Activated CD8-positive, alpha-beta memory T cell treated with anti-CD3 and anti-CD28 coated beads for 24 hours (primary cell): ENCODE results near the gene NGF.
"Not testable (repeated sequence)": the region's sequence is repeated elsewhere in the genome, so short reads cannot be mapped to it uniquely, and the experiment has no call there.

Source experiments
- DNase-seq: peaks from one replicate; pipeline ENCODE4 v3.0.0-alpha.2; 2020

The NGF gene

DNA sequence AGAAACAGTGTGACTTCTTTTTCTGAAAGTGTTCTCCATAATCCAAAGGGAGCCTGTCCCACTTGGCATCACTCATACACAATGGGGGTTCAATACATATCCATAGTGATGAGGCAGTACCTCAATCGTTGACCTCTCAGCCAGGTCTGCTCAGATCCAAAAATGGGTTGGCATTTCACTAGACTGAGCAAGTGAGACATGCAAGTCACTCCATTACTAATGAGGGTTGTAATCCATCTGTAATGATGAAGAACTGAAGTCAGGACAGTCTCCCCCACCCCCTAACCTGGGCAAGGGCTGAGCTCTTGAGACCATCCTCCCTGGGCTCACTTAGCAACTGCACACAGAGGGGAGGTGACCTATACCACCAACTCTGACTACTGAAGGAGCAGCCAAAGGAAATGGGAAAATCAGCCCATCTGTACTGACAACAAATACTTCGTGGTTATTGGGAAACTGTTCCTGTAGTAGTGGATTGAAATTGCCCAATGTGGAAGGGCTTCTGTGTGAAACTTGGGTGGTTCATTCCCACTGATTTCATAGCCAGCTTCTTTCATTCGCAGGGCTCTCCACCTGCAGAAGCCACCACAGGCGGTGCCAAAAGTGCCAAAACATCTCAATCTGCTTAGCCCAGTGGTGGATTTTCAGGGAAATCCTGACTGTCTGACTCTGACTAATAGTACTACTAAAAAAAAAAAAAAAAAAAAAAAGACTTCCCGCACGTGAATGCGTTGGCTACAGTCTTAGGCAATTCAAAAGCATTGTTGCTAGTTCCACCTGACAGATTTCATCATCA, 5.0 kb downstream of the NGF start:
- DNase-seq = no peak

DNA sequence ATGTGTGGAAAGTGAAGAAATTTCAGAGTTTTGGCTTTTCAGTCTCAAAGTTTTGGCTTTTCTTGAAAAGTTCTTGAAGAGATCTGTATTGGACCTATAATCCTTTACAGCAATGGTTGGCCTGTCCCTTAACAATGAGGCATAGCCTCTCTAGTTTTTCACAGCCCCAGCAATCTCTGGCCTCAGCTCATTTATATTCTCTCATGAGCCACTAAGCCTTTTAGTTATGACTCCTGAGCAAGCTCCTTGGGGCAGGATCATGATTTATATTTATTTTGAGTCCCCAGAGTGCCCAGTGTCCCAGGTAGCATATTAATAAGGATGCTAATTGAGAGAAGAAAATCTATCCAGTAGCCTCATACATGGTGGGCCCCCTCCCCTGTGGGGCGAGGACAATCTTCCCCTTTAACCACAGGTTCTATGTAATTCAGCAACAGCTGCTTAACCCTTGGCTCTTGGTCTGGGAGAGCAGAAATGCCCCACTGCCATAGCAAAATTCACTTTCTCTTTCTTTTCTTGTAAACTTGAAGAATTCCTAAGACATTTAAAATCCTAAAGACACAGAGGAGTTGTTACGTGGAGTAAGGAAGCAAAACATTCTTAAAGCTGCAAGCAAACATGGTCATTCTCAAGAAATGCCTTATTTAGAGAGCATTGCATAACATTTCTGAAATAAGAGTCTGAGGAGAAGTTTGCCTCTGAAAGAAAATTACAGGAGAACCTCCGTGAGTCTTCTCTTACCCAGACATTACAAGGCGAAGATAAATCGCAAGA, 6.3 kb downstream of the NGF start:
- DNase-seq = no peak

DNA sequence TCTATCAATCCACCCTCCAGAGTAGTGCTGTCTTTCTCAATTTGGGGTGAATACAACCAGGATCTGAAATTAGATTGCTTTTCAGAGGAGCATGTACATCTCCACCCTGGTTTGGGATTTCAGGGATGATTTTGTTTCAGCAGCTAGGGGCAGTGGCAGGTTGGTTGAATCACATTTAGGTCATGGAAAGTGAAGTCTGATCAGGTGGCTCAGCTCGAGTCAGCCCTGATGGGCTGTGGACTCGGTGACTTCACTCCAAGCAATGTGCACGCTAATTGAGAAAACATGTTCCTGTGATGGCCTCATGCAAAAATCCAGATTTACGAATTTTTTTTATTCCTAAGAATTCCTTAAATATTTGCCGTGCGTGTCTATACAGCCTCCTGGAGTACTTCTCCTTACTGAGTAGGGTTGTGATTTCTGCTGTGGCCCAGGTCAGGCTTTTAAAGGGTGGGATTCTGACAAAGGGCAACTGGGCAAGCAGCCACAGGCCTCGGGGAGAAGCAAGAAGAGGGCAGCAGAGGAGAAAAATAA, 7.5 kb downstream of the NGF start:
- DNase-seq = no peak

DNA sequence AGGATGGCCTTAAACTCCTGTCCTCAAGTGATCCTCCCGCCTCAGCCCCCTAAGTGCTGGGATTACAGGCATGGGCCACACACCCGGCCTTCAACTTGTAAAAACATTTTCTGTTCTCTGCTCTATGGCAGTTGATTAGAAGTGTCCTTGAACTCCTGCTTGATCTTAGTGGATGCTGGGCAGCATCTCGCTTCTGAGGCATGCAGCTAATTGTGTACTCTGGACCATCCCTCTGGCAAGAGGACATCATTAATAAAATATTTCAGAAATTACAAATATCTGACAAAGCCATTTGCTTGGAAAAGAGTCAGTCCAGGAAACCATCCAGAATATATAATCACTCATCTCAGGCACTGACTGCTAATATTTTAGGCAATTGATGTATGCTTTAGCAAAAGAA, 8.1 kb downstream of the NGF start:
- no peak for DNase-seq

DNA sequence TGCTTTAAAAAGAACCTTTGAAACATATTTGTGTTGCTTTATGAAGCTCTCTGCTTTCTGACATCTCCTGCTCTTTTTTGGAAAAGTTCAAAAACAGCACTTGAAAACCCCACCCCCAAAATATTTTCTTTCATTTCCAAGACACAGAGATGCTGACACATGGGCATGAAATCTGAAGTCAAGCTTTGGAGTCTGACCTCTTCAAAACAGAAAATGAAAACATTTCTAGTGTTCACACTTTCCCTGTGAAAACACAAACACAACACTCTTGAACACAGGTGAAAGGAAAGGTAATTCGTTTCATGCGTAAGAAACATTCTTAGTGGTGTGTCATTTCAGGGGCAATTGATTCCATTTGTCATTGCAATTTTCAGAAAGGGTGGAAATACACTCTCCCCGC, 10.8 kb downstream of the NGF start:
- DNase-seq = no peak

DNA sequence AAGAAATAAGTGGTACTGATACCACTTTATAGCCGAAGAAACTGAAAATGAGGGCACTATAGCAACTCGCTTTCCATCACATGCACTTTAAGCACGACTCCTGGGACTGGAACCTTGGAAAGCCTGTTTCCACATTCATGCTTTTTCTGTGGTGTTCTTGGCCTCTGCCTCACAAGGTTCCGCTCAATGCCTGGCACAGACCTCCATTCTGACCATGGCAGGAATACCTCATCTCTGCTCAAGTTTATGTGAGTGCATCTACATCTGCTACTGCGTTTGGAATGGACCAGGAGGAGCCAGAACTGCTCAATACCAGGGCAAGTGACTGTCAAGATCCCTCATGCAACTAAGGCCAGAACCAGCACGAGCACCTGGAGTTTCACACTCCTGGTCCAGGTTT, 11.6 kb downstream of the NGF start:
- DNase-seq = no peak

DNA sequence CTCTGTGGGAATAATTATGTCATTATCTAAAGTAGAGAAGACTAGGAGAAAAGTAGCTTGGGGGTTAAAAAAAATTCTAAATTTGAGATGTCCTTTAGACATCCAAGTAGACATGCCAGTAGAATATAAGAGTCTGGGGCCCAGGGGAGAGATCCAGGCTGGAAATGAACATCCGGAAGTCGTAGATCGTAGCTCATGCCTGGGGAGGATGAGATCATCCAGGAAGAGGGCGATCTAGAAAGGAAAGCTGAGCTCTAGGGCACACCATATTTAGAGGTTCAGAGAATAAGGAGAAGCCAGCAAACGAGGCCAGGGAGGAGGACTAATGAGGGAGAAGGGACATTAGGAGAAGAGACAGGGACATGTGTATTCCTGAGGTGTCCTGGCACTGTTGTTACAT, 12.2 kb downstream of the NGF start:
- DNase-seq = no peak

DNA sequence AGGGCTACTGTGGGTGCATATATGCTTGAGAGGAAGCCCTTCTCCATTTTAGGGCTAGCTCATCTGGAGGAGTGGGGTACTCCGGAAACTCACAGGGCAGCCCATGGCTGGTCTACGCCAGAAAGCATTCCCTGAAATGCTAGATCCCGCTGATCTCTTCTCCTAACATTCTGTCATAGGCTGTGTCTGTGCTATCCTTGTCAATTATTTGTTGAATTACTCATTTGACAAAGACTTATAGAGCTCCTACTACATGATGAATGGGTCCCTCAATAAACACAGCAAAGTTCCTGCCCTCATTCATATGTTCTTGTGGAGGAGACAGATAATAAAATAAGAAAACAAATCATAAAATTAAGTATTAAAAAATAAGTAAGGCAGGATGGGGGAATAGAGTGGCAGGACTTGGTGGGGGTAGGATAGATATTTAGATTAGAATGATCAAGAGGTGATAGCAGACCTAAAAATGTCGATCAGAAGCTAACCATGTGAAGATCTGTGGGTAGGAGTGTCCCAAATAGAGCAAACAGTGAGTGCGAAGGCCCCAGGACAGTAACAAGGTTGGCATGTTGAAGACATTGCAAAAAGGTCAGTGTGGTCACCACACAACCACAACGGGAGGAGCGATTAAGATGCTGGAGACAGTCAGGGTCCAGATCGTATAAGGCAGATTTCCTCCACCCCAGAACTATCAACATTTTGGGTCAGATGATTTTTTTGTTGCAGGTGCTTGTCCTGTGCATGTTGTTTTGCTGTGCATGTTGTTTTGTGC, 13.2 kb downstream of the NGF start:
- no peak for DNase-seq

DNA sequence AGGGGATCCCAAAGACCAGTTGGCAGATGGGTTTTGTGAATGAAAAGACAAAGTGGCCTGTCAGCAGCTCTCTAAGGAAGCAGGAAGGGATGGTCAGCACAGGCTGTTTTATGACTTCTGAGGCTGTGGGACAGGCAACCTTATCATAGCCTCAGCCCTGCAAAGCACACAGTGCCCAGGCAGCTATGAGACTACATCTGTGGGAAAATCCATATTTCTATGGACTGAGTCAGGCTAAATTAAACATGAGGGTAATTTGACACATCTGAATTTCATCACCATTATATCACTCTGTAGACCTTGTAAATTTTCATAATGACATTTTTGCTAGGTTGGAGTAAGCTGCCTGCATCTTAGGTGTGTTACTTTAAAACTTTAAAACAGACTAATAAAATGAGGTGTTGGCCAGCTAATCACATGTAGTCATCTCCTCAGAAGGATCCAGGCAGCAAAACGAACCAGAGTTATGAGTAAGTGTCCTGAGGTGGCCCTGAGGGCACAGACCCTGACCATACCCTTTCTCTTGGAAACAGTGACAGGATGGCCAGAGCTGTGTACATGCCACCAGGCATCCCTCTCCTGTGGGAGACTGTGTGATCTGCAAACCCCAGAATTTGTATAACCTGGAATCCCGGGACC, 14.6 kb downstream of the NGF start:
- no peak for DNase-seq

DNA sequence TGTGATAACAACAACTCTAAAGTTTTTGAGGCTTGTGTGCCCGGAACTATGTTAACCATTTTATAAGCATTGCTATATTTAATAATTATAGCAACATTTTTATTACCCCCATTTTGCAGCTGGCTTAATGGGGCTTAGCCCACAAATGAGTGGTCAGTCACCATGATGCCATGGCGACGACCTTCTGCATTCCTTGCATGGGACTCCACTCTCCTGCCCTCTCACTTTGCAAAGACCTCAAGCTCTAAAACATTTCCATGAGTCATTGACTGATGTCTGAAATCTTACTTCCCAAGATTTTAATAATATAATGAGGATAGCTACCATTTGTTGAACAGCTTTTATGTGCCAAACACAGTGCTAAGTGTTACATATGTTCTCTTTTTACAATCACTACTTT, 15.4 kb downstream of the NGF start:
- DNase-seq = no peak

DNA sequence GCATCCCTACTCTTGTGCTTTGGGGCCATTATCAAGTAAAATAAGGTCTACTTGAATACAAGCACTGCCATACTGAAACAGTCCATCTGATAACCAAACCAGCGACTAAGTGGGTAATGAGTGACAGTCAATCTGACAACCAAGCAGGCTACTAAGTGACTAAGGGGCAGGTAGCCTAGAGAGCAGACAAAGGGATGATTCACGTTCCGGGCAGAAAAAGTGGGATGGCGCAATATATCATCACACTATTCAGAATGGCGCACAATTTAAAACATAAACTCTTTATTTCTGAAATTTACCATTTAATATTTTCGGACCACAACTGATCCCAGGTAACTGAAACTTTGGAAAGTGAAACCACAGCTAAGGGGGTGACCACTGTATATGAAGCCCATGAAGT, 17.7 kb downstream of the NGF start:
- DNase-seq = no peak

DNA sequence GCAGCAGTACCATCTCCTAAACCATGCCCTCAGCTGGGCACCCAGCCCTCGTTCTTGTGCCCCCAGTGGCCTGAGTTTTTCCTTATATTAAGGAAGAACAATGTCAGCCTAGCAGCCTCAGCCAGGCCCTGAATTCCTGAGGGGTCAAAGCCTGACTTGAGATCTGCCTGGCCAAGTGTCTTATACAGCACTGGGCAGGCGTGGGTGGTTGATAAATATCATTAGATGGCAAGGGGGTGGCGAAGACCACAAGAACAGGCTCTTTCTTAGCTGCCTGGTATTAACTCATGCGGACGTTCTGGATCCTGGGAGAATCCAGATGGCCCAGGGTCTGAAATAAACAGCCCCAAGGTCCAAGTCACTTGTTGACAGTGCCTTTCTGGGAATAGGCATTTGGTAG, 18.3 kb downstream of the NGF start:
- DNase-seq = no peak

DNA sequence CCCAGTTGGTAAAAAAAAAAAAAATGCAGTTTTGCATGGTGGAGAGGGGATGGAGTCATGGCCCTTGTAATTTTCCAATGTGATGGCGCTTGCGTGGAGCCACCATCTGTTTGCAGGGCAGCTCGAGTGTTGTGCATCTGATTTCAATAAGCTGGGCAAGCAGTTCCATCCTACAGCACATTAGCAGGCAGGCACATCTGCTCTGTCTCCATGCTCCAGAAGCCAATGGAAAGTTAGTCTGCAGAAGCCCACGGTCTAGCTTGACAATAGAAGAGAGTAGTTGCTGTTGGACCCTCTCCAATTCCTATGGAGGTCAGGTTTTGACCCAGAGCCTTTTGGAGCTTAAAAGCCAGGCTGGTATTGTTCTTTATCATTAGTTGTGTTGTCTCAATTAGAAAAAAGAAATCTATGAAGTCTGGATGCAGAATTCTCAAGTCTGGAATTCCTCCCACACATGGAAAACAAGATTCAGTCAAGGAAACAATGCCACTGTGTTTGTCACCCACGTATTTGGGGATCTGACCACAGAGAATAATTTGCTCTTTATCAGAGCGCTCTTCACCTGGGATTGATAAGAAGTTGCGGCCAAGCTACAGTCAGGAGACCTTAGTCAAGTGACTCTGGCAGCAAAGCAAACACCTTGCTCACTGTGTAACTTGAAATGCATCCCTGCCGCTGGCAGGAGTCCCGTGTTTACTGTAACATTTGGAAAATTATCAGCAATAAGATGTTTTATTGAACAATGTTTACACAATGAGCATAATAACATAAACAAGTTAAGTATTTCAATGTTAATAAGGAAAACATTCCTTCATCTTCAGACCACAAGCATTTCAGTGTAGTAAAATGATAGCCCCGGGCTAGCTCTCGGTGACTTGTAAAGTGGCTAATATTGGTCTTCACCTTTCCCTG, 20.7 kb downstream of the NGF start:
- no peak for DNase-seq

DNA sequence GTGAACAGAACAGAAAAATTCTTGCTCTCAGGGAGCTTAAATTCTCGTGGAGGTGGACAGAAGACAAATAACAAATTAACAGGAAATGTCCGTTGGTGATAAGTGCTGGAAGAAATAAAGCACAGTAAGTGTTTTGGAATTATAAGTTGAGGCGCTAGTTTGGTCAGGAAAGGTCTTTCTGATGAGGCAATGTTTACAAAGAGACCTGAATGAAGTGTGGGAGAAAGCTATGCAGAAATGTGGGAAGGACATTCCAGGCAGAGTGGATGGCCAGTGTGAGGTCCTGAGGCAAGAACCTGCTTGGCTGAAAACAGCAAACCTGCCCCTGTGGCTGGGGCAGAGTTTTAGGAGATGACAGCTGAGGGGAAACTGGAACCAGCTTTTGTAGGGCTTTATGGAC, 23.3 kb downstream of the NGF start:
- DNase-seq = no peak

DNA sequence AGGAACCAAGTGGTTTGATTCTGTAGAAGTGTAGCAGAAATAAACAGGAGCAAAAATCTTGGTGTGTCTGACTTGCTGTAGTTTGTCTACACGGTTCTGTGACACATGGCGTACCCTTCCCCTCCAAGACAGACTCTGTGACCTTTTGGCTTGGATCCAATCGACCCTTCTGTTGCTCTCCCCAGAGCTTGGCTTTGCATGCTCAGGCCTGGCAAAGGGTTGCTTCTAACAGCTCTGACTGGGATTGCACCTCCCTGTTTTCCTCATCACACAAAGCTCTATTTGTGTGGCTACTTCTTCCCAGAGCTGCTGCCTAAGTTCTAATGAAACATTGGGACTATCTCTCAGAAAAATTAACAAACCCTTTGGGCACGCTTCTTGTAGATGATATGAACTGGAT, 24.0 kb downstream of the NGF start:
- no peak for DNase-seq

DNA sequence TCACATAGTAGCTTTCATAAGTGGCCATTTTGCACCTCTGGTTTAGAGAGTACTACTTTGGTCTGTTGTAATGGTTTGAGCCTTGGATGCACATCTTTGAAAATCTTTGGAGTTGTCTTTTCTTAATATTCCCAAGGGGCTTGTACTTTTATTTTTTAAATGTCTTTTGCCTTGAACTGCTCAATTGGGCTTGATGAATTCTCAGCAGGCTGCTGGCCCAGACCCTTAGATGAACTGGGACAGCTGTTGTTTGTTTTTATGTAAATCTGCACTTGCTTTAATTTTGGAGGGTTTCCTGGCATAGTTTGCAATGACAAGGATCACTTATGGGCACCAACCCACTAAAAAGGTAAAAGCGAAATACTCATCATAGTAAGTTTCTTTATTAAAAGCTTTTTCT, 24.9 kb downstream of the NGF start:
- no peak for DNase-seq

DNA sequence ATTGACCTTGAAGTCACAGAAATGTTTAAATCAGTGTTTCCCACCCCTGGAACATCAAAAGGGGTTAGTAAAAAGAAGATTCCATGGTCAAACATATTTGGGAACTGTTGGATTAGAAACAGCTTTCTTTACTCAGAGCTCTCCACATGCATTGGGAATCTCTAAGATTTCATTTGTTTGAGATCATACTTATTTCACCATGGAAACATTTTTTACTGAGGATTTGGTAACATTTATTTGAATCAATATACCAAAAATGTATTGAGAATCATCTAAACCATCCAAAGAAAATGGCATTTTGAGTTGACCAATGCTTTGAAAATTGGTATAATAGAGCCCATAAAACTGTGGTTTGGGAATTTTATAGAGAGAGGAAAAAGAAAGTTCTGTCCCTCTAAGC, 25.3 kb downstream of the NGF start:
- DNase-seq = no peak

DNA sequence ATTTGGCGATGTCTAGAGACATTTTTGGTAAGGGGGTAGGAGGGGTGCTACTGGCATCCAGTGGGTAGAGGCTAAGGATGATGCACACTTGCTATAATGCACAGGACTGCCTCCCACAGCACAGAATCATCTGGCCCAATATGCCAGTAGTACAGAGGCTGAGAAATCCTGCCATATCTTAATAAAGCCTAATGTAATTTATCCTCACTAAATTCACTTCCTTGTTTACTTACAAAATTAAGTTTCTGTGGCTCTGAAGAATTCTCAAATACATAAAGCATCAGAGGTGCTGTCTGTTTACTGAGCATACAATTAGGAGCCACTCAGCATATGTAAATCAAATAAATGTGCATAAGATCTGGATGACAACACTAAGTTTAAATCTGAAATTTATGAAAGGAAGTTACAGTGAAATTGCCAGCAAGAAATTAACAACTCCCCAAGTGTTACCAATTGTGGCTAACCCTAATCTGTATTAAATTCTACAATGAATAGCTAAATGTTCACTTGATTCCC, 26.5 kb downstream of the NGF start:
- no peak for DNase-seq

DNA sequence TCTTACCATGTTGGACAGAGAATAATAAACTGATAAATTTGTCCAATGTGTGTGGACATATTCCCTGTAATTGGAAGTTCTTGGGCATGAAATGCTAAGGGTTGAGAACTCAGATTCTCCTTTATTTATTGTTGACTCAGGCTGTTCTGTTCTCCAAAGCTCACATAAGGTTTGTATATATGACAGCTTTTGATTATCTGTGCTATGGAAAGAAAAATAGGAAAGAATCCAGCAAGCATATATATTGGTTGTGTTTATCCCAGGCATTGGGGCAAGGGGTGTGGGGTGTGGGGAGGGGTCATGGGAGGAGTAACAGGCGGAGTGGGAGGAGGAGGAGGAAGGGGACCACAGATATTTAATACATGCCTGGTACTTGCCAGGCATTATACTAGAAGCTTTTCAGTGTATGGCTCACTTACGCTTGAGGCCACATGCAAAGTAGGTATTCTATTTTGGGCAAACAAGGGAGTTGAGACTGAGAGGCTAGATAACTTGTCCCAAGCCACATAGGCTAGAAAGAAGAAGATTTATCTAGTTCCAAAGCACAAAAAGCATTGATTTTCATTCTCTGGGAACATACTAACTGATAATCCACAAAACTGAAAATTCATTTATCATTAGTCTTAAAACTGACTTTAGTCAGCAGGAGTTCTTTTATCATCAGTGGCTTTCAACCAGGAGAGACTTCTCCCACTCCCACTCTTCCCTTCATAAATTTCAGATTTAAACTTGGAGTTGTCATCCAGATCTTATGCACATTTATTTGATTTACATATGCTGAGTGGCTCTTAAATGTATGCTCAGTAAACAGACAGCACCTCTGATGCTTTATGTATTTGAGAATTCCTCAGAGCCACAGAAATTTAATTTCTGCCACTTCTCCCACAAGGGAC, 27.2 kb downstream of the NGF start:
- no peak for DNase-seq

DNA sequence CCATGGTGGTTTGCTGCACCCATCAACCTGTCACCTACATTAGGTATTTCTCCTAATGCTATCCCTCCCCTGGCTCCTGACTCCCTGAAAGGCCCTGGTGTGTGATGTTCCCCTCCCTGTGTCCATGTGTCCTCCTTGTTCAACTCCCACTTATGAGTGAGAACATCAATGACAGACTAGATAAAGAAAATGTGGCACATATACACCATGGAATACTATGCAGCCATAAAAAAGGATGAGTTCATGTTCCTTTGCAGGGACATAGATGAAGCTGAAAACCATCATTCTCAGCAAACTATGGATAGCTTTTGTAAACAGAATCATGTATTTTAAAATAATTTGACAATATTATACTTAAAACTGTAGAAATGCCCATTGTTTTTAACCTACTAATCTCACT, 28.5 kb downstream of the NGF start:
- not testable (repeated sequence) for DNase-seq

DNA sequence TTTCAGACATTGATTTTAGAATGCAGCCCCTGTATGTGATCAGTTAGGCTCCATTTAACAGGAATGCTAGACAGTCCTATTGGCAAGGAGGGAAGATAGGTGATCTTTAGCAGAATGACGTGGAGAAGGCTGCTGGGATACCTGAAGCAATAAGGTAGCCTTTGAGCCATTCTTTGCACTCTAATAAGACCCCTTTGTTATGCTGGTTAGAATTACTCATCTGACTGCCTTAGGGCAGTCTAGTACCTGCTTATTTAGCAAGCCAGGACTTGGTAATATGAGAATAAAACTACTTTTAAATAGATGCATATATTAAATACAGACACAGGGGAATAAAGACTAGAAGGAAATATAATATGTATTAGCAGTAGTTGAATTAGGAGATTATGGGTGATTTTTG, 29.1 kb downstream of the NGF start:
- DNase-seq = no peak
